Measurements from ENCODE around the gene NPBWR2. TPM values are rescaled to one million over a fixed set of nuclear protein-coding genes. Genes with fewer than 3 reads are reported as not detected.

The NPBWR2 gene
- total RNA-seq, 4 donors from 2014 or later, result not detected

DNA sequence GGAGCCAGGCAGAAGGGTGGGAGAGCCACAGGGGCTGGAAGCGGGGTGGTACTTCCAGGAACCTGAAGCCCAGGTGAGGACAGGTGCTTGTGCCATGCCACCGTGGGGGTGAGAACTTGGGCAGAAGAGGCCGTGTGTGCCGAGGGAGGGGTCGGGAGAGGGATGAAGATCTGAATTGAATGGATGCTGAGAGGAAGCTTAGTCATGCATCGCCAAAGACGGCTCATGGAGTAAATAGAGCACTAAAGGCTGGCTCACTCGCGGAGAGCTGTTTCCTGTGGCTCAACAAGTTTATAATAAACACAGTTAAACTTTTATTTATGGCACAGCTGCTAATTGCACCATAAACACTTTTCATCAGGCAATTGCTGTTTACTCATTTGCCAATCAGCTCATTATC lies 35.2 kb upstream of the NPBWR2 start:
- H3K27ac ChIP-seq, result no peak overlapping the region
- DNase-seq, result no peak
- TF ChIP-seq, protein P1, sequence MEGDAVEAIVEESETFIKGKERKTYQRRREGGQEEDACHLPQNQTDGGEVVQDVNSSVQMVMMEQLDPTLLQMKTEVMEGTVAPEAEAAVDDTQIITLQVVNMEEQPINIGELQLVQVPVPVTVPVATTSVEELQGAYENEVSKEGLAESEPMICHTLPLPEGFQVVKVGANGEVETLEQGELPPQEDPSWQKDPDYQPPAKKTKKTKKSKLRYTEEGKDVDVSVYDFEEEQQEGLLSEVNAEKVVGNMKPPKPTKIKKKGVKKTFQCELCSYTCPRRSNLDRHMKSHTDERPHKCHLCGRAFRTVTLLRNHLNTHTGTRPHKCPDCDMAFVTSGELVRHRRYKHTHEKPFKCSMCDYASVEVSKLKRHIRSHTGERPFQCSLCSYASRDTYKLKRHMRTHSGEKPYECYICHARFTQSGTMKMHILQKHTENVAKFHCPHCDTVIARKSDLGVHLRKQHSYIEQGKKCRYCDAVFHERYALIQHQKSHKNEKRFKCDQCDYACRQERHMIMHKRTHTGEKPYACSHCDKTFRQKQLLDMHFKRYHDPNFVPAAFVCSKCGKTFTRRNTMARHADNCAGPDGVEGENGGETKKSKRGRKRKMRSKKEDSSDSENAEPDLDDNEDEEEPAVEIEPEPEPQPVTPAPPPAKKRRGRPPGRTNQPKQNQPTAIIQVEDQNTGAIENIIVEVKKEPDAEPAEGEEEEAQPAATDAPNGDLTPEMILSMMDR (IDR thresholded peaks at IDR 0.05), result no peak
- no peak for TF ChIP-seq POLR2A (IDR thresholded peaks at IDR 0.05)
- no peaks in the 10 kb centered on the region for H3K36me3 ChIP-seq
- intact Hi-C loops (cut with DNase I; ENCODE audit: low total_unique reads), result no loop called here
- no peaks in the 10 kb centered on the region for H3K27me3 ChIP-seq
- no peak overlapping the region for H3K4me3 ChIP-seq
- H3K9me3 ChIP-seq, result no peaks in the 10 kb centered on the region
- no peaks in the 10 kb centered on the region for H3K4me1 ChIP-seq

DNA sequence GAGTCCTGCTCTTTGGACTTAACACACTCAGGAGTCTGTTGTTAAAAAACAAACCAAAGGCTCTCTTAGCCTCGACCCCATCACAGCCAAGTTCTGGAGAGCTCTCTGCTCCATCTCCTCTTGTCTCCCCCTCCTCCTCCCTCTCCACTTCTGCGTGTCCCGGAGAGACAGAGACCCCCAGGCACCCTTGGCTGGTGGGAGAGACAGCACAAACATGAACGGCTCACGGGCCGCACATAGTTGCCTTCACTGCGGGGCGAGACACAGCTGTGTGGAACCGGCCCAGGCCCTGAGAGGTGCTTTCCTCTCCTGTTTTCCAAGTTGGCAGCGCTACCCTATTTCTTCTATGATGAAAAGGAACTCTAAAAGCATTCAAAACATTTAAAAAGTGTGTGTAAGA lies 33.6 kb upstream of the NPBWR2 start:
- intact Hi-C loops (cut with DNase I; ENCODE audit: low total_unique reads), result no loop called here
- Histone ChIP-seq H3K27ac (no peak overlapping the region), H3K4me3 (no peak overlapping the region), H3K36me3 (no peaks in the 10 kb centered on the region), H3K9me3 (no peaks in the 10 kb centered on the region), H3K27me3 (no peaks in the 10 kb centered on the region), H3K4me1 (no peaks in the 10 kb centered on the region)
- TF ChIP-seq POLR2A (IDR thresholded peaks at IDR 0.05), result no peak
- TF ChIP-seq, protein P1 (IDR thresholded peaks at IDR 0.05), result no peak
- DNase-seq, result no peak

DNA sequence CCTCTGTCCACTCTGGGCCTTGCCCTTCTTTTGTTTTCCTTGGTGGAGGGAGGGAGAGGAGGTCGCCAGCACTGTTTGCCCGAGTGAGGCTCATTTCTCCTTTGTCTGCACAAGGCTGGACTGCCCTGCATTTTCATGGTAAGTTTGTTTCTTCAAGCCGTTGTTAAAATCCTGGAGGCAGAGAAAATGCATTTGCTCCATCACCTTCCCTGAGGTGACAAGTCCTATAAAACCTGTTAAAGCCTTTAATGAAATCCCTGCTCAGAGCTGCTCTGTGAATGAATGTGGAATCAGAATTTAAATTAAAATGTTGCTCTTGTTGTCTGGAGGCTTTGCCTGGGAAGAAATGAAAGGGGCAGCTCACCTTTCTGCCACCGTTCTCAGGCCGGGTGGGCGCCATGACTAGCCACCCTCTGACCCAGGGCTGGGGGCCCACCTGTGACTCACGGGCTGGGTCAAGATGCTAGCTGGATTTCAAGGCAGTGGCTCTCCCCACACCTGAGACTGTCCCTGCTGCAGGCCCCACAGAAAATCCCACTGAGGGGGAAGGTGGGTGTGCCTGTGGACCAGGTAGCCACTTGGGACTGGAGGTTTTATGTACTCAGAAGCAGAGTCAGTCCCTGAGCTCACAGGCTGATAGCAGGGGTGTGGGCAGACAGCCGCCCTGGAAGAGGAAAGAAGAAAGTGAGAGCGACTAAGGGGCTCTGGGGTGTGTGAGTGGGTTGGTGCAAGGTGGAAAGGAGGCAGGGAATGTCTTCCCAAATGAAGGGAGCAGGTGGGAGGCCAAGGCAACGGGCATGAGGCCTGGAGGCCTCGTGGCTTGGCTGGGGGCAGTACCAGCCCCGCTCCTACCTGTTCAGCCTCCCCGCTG lies 32.9 kb upstream of the NPBWR2 start:
- no peaks in the 10 kb centered on the region for H3K9me3 ChIP-seq
- no peak overlapping the region for H3K27ac ChIP-seq
- no peaks in the 10 kb centered on the region for H3K27me3 ChIP-seq
- DNase-seq, result no peak
- H3K36me3 ChIP-seq, result no peaks in the 10 kb centered on the region
- TF ChIP-seq, protein P1 (IDR thresholded peaks at IDR 0.05), result no peak
- no peak for TF ChIP-seq POLR2A (IDR thresholded peaks at IDR 0.05)
- H3K4me1 ChIP-seq, result no peaks in the 10 kb centered on the region
- intact Hi-C loops (cut with DNase I; ENCODE audit: low total_unique reads), result no loop called here
- no peak overlapping the region for H3K4me3 ChIP-seq

DNA sequence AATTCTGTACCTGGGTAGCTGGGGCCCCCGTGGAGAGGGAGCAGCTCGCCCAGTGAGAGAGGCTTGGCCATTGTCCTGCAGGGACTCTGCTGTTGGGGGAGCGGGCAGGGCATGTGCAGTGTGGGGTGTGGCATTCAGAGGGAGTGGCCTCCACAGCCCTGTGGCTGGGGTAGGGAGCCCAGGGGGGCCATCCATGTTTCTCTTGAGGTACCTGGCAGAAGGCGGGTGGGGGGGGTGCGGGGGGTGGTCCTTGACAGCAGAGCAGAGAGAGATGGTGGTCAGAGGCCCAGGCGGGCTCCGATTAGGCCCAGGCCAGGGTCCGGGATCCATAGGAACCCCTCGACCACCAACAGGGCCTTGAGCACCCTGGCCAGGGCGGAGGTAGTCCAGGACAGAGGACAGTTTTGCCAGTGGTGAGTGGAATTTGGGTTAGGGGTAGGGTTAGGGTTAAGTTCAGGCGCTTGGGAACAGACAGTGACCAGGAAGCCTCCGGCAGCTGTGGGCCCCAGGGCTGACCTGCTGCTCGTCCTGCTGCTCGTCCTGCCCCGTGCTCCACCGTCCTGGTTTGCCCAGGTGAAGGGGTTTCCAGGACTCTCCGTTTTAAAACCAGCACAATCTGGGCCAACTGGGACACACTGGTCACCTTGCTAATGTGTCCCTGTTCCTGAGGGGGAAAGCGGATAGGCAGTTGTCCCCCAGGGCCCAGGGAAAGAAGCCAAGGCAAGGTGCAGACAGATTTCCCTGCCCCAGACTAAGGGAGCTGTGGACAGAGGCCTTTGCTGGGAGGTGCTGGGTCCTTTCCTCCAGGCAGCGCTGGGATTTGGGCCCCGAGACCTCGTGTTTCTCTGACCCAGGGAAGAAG lies 32.1 kb upstream of the NPBWR2 start:
- intact Hi-C loops (cut with DNase I; ENCODE audit: low total_unique reads), result no loop called here
- Histone ChIP-seq H3K27me3 (no peaks in the 10 kb centered on the region), H3K27ac (no peak overlapping the region), H3K4me1 (no peaks in the 10 kb centered on the region), H3K9me3 (no peaks in the 10 kb centered on the region), H3K4me3 (no peak overlapping the region), H3K36me3 (no peaks in the 10 kb centered on the region)
- TF ChIP-seq, protein P1 (IDR thresholded peaks at IDR 0.05), result no peak
- no peak for TF ChIP-seq POLR2A (IDR thresholded peaks at IDR 0.05)
- DNase-seq, result no peak
